GM18520 (cell line): ENCODE data around the gene RNF213.

Experiments used
- ATAC-seq: cut with Tn5 transposase; IDR thresholded peaks from one replicate; pipeline ENCODE4 v1.9.1; 2021; ENCODE audit not compliant: unreplicated experiment

Gene RNF213

DNA sequence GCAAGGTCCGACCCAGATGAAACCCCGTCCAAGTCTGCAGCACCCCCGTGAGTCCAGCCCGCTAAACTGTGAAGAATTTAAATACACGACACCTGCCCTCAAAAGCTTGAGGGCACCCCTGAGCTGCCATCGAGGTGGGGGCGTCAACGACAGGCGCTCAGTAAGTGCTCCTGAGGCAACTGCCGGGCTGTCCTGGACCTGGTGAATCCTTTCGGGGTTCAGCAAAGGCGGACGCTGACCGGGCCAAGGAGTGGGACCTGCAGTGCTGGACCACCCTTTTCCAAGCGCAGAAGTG, 153.8 kb downstream of the RNF213 start:
- no peak for ATAC-seq

GRCh38 chr17:80414803-80415625, 154.4 kb downstream of the RNF213 start, which contains the start of gene ENDOV:
Gene ENDOV, plus strand, starts transcription at chr17:80415167. Its CDS starts 28 bp downstream, at chr17:80415195.
- peak; percentile 69 for ATAC-seq

GRCh38 chr17:80415626-80416137, 155.0 kb downstream of the RNF213 start:
- no peak for ATAC-seq

DNA sequence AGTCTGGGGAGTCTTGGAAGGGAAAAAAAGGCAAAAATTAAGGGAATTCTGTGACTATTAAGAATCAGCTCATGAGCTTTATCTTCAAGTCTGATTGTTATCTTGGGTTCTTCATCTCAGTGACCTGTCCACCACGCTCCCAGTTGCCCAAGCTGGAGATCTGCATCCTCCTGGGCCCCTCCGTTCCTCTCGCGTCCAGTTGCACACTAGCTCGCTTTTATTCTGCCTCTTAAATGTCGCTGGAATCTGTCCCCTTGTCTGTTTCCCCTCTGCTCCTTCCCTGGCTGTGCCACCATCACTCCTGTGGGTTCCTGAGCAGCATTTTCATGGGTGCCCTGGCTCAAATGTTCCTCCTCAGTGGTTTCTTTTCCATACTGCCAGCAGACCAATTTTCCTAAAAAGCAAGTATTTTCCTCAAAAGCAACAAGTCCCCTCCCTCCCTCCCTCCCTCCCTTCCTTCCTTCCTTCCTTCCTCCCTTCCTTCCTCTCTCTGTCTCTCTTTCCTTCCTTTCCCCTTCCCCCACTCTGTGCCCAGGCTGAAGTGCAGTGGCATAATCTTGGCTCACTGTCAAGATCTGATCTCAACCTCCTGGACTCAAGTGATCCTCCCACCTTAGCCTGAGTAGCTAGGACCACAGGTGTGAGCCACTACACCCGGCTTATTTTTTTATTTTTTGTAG, 155.7 kb downstream of the RNF213 start:
- no peak for ATAC-seq

GRCh38 chr17:80416940-80417293, 156.3 kb downstream of the RNF213 start:
- no peak for ATAC-seq

DNA sequence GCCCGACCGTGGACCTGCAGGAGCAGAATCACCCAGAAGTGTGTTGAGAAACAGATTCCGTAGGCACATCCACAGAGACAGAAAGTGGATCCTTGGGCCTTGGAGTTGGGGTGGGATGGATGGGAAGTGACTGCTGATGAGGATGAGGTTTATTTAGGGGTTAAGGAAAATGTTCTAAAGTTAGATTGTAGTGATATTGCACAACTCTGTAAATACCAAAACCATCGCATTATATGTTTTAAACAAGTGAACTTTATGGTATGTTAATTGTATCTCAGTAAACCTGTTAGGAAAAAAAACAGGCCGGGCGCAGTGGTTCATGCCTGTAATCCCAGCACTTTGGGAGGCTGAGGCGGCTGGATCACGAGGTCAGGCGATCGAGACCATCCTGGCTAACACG, 157.9 kb downstream of the RNF213 start:
- no peak for ATAC-seq

GRCh38 chr17:80419255-80419654, 158.6 kb downstream of the RNF213 start:
- no peak for ATAC-seq

GRCh38 chr17:80421381-80422090, 160.9 kb downstream of the RNF213 start:
- no peak for ATAC-seq

DNA sequence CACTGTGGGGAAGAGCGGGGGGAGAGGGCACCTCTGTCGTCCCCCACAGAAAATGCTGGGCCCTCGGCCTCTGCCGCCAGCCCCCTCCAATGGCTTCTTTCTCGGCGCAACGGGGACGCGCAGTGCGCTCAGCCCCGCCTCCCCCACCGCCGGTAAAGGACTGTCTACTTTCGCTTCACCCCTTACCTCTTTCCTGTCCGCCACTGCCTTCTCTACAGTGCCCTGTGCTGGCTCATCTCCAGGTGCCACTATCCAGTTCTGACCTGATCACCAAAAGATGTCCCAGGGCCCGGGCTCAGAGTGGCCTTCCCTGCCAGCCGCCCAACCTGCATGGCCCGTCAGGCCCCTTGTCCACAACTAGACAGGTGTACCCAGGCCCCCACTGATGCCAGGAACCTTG, 161.6 kb downstream of the RNF213 start:
- ATAC-seq = no peak

DNA sequence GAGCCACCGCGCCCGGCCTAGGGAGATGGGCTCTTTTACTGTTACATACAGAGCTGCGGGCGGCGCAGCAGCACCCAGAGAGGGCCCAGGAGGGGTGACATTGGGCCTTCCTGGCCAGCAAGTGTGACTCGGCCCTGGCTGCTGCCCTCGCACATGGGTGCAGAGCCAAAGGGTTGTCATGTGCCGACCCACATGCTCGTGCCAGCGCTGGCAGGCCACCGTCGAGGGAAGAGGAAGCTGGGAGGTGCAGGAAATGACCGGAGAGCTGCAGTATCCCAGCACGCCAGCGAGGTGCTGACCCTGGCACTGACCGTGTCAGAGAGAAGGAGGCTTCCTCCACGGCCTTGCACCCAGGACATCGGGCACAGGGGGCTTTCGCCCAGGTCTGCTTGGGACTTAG, 162.3 kb downstream of the RNF213 start:
- no peak for ATAC-seq

DNA sequence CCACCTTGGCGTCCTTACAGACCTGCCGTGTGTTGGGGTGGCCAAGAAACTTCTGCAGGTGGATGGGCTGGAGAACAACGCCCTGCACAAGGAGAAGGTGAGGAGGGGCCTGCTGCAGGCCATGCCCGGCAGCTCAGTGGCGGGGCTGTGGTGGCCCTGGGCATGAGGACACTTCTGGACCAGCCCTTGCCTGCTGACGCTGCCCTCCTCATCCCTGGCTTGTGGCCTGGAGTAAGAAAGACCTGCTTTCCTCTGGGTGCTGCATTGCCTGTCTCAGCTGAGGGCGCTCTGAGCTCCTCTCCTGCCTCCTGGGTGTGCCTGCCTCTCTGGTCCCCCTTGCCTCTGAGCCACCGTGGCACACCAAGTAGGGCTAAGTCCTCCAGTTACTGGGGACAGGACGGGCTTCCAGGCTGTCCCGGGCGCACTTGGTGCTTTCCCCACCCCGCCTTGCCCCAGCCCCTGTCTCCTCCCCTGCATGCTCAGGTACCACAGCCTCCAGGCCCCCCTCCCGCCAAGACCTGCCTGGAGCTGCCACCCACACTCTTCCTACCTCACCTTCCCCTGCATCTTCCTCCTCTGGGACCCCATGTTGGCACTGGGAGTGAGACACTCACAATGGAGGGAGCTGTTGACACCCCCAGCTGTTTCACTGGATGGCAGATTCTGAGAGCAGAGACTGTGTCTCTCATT, 163.0 kb downstream of the RNF213 start:
- ATAC-seq = no peak

DNA sequence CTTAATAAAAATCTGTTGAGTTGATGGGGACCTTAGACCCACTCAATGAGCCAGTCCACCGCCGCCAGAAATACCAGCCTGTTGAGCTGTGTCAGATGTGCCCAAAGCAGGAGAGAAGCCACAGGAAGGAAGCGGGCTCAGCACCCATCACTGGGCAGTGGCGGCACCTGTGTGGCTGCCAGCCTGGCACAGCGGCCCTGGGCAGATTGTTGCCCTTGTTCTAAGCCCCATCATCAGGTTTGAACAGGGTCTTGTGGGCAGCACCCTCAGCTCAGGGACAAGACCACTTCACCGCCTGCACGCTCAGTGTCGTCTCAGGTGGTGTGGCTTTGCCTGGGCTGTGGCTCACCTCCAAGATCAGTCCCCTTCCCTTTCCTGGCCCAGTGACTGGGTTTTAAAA, 163.6 kb downstream of the RNF213 start:
- ATAC-seq = no peak

DNA sequence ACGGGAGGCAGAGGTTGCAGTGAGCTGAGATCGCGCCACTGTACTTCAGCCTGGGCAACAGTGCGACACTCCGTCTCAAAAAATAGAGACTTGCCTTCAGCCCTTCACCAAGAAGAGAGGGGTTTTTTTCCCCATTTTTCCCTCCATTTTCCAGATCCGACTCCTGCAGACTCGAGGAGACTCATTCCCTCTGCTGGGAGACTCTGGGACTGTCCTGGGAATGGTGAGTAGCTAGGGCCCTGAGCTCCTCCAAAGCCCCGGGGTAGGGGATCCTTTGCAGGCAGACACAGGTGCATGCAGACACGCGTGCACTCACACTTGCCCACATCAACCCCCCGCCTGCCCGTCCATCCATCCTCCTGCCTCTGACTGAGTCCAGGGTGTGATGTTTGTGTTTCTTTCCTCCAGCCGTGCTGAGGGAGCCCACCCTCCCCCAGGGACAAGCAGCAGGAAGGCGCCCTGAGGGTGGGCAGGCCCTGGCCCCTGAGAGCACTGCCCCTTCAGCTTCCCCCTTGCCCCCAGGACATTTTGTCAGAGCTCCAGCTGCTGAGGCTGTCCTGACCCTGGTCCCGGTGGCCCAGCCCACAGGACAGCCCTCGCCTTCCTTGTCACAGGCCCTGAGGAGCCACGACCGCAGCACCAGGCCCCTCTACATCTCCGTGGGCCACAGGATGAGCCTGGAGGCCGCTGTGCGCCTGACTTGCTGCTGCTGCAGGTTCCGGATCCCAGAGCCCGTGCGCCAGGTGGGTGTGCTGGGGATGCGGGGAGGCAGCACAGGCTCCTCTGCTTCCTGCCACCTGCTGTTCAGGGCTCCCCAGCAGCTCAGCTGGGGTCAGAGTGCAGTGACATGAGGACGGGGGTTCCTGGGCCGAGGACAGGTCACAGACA, 164.5 kb downstream of the RNF213 start:
- ATAC-seq = no peak

DNA sequence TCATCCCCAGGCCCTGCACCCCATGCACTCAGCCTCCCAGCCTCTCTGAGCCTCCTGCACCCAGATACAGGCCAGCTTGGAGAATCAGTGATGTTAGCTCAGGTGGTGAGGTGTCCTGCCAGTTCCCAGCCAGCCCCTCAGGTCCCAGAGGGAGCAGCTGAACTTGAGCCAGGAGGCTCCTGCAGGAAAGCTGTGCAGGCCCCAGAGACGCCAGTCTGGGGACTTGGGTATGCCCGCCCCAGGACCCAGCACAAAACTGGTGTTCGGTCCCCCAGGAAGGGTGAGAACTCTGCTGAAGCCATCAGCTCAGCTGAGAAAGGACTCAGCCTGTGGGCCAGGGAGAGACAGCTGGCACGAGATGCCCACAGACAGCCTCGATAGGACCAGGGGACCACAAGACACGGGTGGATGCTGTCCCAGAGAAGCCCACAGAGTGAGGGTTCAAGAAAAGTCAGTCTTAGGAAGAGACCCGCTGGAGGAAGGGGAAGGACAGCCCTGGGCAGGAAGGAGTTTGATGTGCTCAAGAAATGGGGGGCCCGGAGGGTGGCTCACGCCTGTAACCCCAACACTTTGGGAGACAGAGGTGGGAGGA, 165.3 kb downstream of the RNF213 start:
- no peak for ATAC-seq

GRCh38 chr17:80426671-80427326, 166.1 kb downstream of the RNF213 start:
- ATAC-seq = peak; percentile 69

DNA sequence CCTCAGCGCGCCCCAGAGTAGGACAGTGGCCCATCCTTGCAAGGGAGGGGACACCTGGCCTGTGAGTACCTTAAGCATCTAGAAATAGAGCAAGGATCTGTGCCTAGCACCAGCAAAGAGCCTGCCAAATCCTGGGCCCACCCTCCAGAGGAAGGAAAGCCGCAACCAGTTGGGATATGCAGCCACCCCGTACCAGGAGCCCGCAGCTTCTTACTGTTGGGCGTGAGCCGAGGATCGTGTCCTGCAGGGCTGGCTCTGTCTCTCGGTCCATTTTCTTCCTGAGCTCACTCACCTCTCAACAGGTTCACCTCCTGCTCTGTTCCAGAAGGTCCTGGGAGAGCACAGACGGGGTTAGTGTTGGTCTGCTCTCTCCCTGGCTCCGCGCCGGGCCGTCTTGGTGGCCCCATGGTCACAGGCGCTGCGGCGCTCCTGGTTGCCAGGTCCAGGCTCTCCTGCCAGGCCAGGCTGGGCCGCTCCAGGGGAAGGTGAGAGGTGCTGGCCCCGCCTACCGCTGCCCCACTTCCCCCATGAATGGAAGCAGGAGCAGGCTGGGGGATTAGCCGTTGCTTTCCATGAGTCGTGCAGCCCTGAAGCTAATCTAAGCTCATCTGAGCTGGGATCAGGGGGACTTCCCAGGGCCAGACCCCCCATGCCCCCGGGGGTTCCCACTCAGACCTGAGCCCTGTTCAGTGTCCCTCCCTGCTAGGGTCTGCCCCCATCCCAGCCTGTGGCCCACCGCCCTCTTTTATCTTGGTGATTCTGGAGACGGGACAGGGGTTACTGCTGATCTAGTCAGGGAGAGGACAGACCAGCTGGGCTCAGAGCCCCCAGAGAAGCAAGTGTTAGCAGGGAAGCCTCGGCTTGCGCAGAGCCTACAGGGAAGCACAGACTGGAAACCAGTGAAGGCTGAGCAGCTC, 167.0 kb downstream of the RNF213 start:
- ATAC-seq = no peak

- ATAC-seq = no peak
Observed at GRCh38 chr17:80428363-80428762, 167.7 kb downstream of the RNF213 start.

DNA sequence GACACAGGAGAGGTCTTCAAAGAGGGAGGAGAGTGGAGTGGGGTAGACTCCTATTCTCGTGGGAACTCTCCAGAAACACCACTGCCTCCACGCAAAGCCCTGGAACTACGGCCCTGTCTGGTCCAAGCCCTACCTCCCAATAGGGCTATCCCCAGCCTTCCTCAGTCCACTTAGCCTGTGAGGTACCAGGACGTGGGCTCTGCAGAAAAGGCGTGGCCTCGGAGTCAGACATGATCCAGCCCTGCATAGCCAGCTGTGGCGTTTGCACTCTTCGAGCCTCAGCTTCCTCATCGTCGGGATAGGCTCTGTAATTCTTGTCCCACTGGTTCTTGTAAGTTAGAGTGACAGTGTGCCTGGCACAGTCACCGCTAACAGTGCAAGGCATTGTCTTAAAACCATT, 168.1 kb downstream of the RNF213 start:
- no peak for ATAC-seq
